HEK293 (cell line): ENCODE results near the gene NYNRIN.

Experiments
- CTCF ChIA-PET: fragments of 350-600 bp; formaldehyde crosslinking; extraction: SDS; loops from one replicate; lab custom pipeline; 2021; ENCODE audit warnings: antibody characterized with exemption; lab: Yijun Ruan, JAX
- POLR2A ChIA-PET: fragments of 300-600 bp; formaldehyde crosslinking; extraction: SDS; loops from one replicate; lab custom pipeline; 2020; ENCODE audit warnings: antibody characterized with exemption, inconsistent platforms; lab: Yijun Ruan, JAX
- H3K27ac ChIP-seq: fragments of 200-500 bp; sonication (Bioruptor generic); 2 replicates; pipeline ENCODE4 v1.5.1; 2014; ENCODE audit warnings: low read depth, low read length, control low read depth, inconsistent platforms; ENCODE audit errors: extremely low read depth
- H3K36me3 ChIP-seq, 2 experiments: fragments of 200-500 bp in 1 of 2; sonication (Bioruptor generic) in 1 of 2; 1 replicate in 1 of 2; 2 replicates in 1 of 2; pipeline ENCODE4 v1.5.1; 2014 to 2017; ENCODE audit warnings: inconsistent platforms in 2 of 2, low read length in 2 of 2; ENCODE audit not compliant: control insufficient read depth in 2 of 2, insufficient read depth in 1 of 2
- H3K4me1 ChIP-seq: fragments of 200-500 bp; sonication (Bioruptor generic); 2 replicates; pipeline ENCODE4 v1.5.1; 2014; ENCODE audit warnings: mild to moderate bottlenecking, low read length, inconsistent platforms; ENCODE audit not compliant: control insufficient read depth, insufficient read depth
- H3K4me3 ChIP-seq: 2 replicates; pipeline ENCODE4 v1.5.1; 2011; ENCODE audit warnings: low read depth, mild to moderate bottlenecking, control low read depth, low read length, moderate library complexity
- H3K9me3 ChIP-seq: fragments of 200-500 bp; sonication (Bioruptor generic); 2 replicates; pipeline ENCODE4 v1.5.1; 2014; ENCODE audit warnings: low read depth, low read length, inconsistent platforms; ENCODE audit not compliant: control insufficient read depth, insufficient read depth
- BCL11B ChIP-seq: fragments of 450-650 bp; formaldehyde crosslinking; IDR thresholded peaks from 2 replicates; pipeline ENCODE4 v1.5.1; 2016; ENCODE audit warnings: low read depth, missing biosample characterization, missing genetic modification characterization
- GLIS1 ChIP-seq: fragments of 450-650 bp; formaldehyde crosslinking; IDR thresholded peaks from 2 replicates; pipeline ENCODE4 v1.5.1; 2016; ENCODE audit warnings: missing biosample characterization, missing genetic modification characterization
- KLF16 ChIP-seq: fragments of 450-650 bp; formaldehyde crosslinking; IDR thresholded peaks from 2 replicates; pipeline ENCODE4 v1.5.1; 2017; ENCODE audit warnings: missing biosample characterization, missing genetic modification characterization
- SP7 ChIP-seq: fragments of 450-650 bp; formaldehyde crosslinking; IDR thresholded peaks from 2 replicates; pipeline ENCODE4 v1.5.1; 2016; ENCODE audit warnings: missing biosample characterization, missing genetic modification characterization
- ZFHX2 ChIP-seq: fragments of 450-650 bp; formaldehyde crosslinking; conservative IDR thresholded peaks from 2 replicates; pipeline ENCODE4 v1.5.1; 2016; ENCODE audit warnings: missing biosample characterization, missing genetic modification characterization
- ZIC2 ChIP-seq: fragments of 450-650 bp; formaldehyde crosslinking; IDR thresholded peaks from 2 replicates; pipeline ENCODE4 v1.5.1; 2016; ENCODE audit warnings: missing biosample characterization, missing genetic modification characterization
- ZNF184 ChIP-seq: fragments of 450-650 bp; IDR thresholded peaks from 2 replicates; pipeline ENCODE4 v1.5.1; 2018; ENCODE audit warnings: missing biosample characterization, mild to moderate bottlenecking, missing genetic modification characterization
- ZNF23 ChIP-seq: fragments of 450-650 bp; formaldehyde crosslinking; IDR thresholded peaks from 2 replicates; pipeline ENCODE4 v1.5.1; 2016; ENCODE audit warnings: missing biosample characterization, missing genetic modification characterization, borderline replicate concordance
- ZNF416 ChIP-seq: fragments of 450-650 bp; formaldehyde crosslinking; IDR thresholded peaks from 2 replicates; pipeline ENCODE4 v1.5.1; 2016; ENCODE audit warnings: missing biosample characterization, missing genetic modification characterization
- ZNF426 ChIP-seq: fragments of 450-650 bp; formaldehyde crosslinking; IDR thresholded peaks from 2 replicates; pipeline ENCODE4 v1.5.1; 2017; ENCODE audit warnings: missing biosample characterization, missing genetic modification characterization, mild to moderate bottlenecking, inconsistent platforms, moderate library complexity
- ZNF585B ChIP-seq: fragments of 450-650 bp; formaldehyde crosslinking; IDR thresholded peaks from 2 replicates; pipeline ENCODE4 v1.5.1; 2016; ENCODE audit warnings: missing biosample characterization, missing genetic modification characterization
- TF ChIP-seq, protein P1 (sequence below): fragments of 450-650 bp; formaldehyde crosslinking; IDR thresholded peaks from 2 replicates; pipeline ENCODE4 v1.5.1; 2016; ENCODE audit warnings: missing biosample characterization, missing genetic modification characterization
- TF ChIP-seq, protein P2 (sequence below): fragments of 450-650 bp; formaldehyde crosslinking; IDR thresholded peaks from 2 replicates; pipeline ENCODE4 v1.5.1; 2016; ENCODE audit warnings: missing biosample characterization, missing genetic modification characterization
- TF ChIP-seq, protein P3 (sequence below): fragments of 450-650 bp; formaldehyde crosslinking; IDR thresholded peaks from 2 replicates; pipeline ENCODE4 v1.5.1; 2016; ENCODE audit warnings: missing biosample characterization, missing genetic modification characterization, low read depth
- TF ChIP-seq, protein P4 (sequence below): IDR thresholded peaks from 2 replicates; pipeline ENCODE4 v1.6.1; 2011; ENCODE audit warnings: mild to moderate bottlenecking, low read depth, low read length, borderline replicate concordance
- TF ChIP-seq, protein P5 (sequence below): fragments of 450-650 bp; formaldehyde crosslinking; IDR thresholded peaks from 2 replicates; pipeline ENCODE4 v1.5.0; 2017; ENCODE audit warnings: missing biosample characterization, missing genetic modification characterization, borderline replicate concordance

The NYNRIN gene

DNA sequence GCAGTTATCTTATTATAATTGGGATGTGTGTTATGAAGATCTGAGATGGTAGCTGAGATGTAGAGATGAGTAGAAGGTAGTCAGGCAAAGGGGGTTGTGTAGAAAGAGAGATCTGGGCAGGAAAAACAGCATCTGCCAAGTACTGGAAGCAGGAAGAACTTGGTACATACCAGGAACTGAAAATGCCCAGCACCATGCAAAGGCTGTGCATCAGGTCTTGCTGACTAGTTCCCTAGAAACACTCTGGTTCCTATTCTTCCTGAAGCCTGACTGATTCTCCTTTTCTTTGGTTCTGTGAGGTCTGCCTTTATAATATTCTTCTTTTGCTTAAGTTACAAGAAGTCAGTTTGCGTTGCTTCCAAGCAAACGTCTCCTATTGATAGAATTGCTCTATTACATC is 37.5 kb upstream of the NYNRIN start:
- H3K36me3 ChIP-seq: no peaks in the 10 kb centered on the region
- H3K4me3 ChIP-seq: no peak overlapping the region
- peaks cover 7% of the 10 kb centered on the region for H3K4me1 ChIP-seq
- POLR2A ChIA-PET: interaction anchor here (1.3 kb wide), 1 partner anchor 69 kb away, joined by 3 read pairs; the partner anchor contains the start of gene KHNYN
- H3K27ac ChIP-seq: no peak overlapping the region
- no peaks in the 10 kb centered on the region for H3K9me3 ChIP-seq
- no peak for TF ChIP-seq KLF16
- no peak for TF ChIP-seq BCL11B (tag by site-specific recombination)
- TF ChIP-seq SP7: no peak
- TF ChIP-seq, protein P1, sequence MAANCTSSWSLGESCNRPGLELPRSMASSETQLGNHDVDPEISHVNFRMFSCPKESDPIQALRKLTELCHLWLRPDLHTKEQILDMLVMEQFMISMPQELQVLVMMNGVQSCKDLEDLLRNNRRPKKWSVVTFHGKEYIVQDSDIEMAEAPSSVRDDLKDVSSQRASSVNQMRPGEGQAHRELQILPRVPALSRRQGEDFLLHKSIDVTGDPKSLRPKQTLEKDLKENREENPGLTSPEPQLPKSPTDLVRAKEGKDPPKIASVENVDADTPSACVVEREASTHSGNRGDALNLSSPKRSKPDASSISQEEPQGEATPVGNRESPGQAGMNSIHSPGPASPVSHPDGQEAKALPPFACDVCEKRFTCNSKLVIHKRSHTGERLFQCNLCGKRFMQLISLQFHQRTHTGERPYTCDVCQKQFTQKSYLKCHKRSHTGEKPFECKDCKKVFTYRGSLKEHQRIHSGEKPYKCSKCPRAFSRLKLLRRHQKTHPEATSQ: no peak
- TF ChIP-seq, protein P2, sequence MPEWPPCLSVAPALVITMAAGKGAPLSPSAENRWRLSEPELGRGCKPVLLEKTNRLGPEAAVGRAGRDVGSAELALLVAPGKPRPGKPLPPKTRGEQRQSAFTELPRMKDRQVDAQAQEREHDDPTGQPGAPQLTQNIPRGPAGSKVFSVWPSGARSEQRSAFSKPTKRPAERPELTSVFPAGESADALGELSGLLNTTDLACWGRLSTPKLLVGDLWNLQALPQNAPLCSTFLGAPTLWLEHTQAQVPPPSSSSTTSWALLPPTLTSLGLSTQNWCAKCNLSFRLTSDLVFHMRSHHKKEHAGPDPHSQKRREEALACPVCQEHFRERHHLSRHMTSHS (tag by site-specific recombination): no peak
- no peak for TF ChIP-seq ZNF23 (tag by site-specific recombination)
- CTCF ChIA-PET: interaction anchor here (0.6 to 3.4 kb wide), 8 partner anchors 10 to 75 kb away, joined by 3 to 41 read pairs (median 4); partner anchors contain the start of genes CBLN3 and KHNYN

DNA sequence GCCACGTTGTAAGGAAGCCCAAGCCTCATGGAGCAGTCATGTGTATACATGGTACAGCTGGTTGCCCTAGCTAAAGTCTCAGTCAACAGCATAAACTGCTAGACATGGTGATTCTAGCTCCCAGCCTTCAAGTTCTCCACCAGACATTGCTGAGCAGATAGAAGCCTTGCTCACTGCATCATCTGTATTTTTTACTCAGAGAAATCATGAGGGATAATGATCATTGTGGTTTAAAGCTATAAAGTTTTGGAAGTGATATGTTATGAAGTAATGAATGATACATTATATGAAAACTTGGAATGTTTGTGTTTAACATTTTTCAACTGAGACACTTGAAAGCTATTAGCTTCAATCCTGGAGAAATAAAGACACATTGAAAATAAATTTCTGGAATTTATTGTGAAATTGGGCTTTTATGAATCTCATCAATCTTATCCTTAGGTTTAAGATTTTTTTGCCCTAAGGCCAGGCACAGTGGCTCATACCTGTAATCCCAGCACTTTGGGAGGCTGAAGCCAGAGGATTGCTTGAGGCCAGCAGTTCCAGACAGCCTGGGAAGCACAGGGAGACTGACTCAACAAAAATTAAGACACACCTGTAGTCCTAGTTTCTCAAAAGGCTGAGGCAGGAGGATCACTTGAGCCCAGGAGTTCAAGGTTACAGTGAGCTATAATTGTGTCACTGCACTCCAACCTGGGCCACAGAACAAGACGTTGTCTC is 36.4 kb upstream of the NYNRIN start:
- no peaks in the 10 kb centered on the region for H3K36me3 ChIP-seq
- peaks cover 9% of the 10 kb centered on the region for H3K4me1 ChIP-seq
- CTCF ChIA-PET: interaction anchor here (0.6 to 3.4 kb wide), 10 partner anchors 11 to 74 kb away, joined by 3 to 41 read pairs (median 4); partner anchors contain the start of genes CBLN3, CIDEB and KHNYN
- TF ChIP-seq, protein P3, sequence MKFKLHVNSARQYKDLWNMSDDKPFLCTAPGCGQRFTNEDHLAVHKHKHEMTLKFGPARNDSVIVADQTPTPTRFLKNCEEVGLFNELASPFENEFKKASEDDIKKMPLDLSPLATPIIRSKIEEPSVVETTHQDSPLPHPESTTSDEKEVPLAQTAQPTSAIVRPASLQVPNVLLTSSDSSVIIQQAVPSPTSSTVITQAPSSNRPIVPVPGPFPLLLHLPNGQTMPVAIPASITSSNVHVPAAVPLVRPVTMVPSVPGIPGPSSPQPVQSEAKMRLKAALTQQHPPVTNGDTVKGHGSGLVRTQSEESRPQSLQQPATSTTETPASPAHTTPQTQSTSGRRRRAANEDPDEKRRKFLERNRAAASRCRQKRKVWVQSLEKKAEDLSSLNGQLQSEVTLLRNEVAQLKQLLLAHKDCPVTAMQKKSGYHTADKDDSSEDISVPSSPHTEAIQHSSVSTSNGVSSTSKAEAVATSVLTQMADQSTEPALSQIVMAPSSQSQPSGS (tag by site-specific recombination): no peak
- H3K9me3 ChIP-seq: no peaks in the 10 kb centered on the region
- no peak overlapping the region for H3K27ac ChIP-seq
- POLR2A ChIA-PET: interaction anchor here (1.3 kb wide), 2 partner anchors 68 to 70 kb away, joined by 3 to 4 read pairs; partner anchors contain the start of gene KHNYN
- no peak overlapping the region for H3K4me3 ChIP-seq

DNA sequence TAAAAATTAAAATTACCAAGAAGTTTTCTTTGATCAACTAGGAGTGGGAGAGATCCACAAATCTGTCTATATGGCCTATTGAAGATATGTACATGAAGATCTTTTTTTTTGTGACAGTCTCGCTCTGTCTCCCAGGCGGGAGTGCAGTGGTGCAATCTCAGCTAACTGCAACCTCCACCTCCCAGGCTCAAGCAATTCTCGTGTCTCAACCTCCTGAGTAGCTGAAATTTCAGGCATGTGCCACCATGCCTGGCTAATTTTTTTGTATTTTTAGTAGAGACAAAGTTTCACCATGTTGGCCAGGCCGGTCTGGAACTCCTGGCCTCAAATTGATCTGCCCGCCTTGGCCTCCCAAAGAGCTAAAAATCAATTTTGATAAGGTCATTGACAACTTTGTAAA is 35.4 kb upstream of the NYNRIN start:
- CTCF ChIA-PET: interaction anchor here (0.7 to 3.4 kb wide), 4 partner anchors 26 to 354 kb away, joined by 3 to 41 read pairs (median 14); partner anchors contain the start of genes CBLN3 and KHNYN
- TF ChIP-seq, protein P1: no peak
- no peak for TF ChIP-seq ZFHX2 (tag by site-specific recombination)
- TF ChIP-seq ZNF184 (tag by site-specific recombination): no peak
- no peak overlapping the region for H3K4me3 ChIP-seq

DNA sequence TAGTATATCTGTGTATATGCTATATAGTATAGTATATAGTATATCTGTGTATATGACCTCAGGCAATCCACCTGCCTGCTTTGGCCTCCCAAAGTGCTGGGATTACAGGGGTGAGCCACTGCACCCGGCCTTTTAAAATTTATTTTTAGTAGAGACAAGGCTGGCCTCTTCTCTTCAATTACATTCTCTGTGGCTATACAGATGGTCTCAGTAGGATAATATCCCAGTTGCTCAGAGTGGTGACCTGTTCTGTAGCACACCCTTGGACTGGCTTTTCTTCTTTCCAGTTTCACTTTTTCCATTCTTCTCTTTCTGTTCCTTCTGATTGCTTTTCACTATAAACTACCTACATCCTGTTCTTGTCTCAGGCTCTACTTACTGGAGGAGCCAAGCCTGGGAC is 34.0 kb upstream of the NYNRIN start:
- peaks cover 12% of the 10 kb centered on the region for H3K4me1 ChIP-seq
- no peaks in the 10 kb centered on the region for H3K9me3 ChIP-seq
- POLR2A ChIA-PET: interaction anchor here (2.3 kb wide), 1 partner anchor 66 kb away, joined by 45 read pairs; the partner anchor contains the start of genes CBLN3 and KHNYN
- peaks cover 0 to under 1% of the 10 kb centered on the region in 2 experiments; a peak in 1 of 3 replicates for H3K36me3 ChIP-seq
- no peak overlapping the region for H3K4me3 ChIP-seq
- CTCF ChIA-PET: interaction anchor here (0.6 to 2.3 kb wide), 26 partner anchors 7 to 123 kb away, joined by 3 to 96 read pairs (median 6); partner anchors contain the start of genes CBLN3, KHNYN, RIPK3 and SDR39U1
- H3K27ac ChIP-seq: no peak overlapping the region
- TF ChIP-seq ZNF416 (no peak), ZNF426 (tag by site-specific recombination) (no peak), ZNF585B (tag by site-specific recombination) (no peak), ZIC2 (no peak), GLIS1 (tag by site-specific recombination) (no peak)
- TF ChIP-seq, protein P4, sequence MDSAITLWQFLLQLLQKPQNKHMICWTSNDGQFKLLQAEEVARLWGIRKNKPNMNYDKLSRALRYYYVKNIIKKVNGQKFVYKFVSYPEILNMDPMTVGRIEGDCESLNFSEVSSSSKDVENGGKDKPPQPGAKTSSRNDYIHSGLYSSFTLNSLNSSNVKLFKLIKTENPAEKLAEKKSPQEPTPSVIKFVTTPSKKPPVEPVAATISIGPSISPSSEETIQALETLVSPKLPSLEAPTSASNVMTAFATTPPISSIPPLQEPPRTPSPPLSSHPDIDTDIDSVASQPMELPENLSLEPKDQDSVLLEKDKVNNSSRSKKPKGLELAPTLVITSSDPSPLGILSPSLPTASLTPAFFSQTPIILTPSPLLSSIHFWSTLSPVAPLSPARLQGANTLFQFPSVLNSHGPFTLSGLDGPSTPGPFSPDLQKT: no peak
- TF ChIP-seq, protein P5, sequence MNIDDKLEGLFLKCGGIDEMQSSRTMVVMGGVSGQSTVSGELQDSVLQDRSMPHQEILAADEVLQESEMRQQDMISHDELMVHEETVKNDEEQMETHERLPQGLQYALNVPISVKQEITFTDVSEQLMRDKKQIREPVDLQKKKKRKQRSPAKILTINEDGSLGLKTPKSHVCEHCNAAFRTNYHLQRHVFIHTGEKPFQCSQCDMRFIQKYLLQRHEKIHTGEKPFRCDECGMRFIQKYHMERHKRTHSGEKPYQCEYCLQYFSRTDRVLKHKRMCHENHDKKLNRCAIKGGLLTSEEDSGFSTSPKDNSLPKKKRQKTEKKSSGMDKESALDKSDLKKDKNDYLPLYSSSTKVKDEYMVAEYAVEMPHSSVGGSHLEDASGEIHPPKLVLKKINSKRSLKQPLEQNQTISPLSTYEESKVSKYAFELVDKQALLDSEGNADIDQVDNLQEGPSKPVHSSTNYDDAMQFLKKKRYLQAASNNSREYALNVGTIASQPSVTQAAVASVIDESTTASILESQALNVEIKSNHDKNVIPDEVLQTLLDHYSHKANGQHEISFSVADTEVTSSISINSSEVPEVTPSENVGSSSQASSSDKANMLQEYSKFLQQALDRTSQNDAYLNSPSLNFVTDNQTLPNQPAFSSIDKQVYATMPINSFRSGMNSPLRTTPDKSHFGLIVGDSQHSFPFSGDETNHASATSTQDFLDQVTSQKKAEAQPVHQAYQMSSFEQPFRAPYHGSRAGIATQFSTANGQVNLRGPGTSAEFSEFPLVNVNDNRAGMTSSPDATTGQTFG (tag by site-specific recombination): no peak

More for the DNA sequence above, 35.4 kb upstream of the NYNRIN start:
- POLR2A ChIA-PET: no interaction called here
- Histone ChIP-seq H3K36me3 (no peaks in the 10 kb centered on the region), H3K4me1 (peaks cover 12% of the 10 kb centered on the region), H3K9me3 (no peaks in the 10 kb centered on the region), H3K27ac (no peak overlapping the region)
